Measurements from ENCODE around the gene FDXACB1.

- TF ChIP-seq CTCF (conservative IDR thresholded peaks at IDR 0.05; ENCODE audit: low read depth, low read length) (no peak), EZH2 (IDR thresholded peaks at IDR 0.05; ENCODE audit: borderline replicate concordance, low read depth, low read length, poor library complexity, severe bottlenecking) (no peak)
These were observed 7.2 kb downstream of the FDXACB1 start for GRCh38 chr11:111871693-111872161.

Measured in A673 (cell line).